Uterine smooth muscle cell (primary cell): ENCODE results near the gene ZFYVE28. TPM values are rescaled to one million over a fixed set of nuclear protein-coding genes. Genes with fewer than 3 reads are reported as not detected.

ENCODE experiments used
- total RNA-seq: library from RNA; depleted of rRNA; stranded (reverse); fragments of >200 nt; gene quantifications from 2 replicates; pipeline ENCODE4 v1.2.3, GENCODE V29; 2014

The ZFYVE28 gene
- total RNA-seq, result 4.9 and 5.0 TPM in 2 replicates

GRCh38 chr4:2417765-2418649 lies at the start of gene ZFYVE28:
TSS of gene ZFYVE28 (minus strand) at chr4:2418645. CDS start at chr4:2418323, 322 bp downstream.

DNA sequence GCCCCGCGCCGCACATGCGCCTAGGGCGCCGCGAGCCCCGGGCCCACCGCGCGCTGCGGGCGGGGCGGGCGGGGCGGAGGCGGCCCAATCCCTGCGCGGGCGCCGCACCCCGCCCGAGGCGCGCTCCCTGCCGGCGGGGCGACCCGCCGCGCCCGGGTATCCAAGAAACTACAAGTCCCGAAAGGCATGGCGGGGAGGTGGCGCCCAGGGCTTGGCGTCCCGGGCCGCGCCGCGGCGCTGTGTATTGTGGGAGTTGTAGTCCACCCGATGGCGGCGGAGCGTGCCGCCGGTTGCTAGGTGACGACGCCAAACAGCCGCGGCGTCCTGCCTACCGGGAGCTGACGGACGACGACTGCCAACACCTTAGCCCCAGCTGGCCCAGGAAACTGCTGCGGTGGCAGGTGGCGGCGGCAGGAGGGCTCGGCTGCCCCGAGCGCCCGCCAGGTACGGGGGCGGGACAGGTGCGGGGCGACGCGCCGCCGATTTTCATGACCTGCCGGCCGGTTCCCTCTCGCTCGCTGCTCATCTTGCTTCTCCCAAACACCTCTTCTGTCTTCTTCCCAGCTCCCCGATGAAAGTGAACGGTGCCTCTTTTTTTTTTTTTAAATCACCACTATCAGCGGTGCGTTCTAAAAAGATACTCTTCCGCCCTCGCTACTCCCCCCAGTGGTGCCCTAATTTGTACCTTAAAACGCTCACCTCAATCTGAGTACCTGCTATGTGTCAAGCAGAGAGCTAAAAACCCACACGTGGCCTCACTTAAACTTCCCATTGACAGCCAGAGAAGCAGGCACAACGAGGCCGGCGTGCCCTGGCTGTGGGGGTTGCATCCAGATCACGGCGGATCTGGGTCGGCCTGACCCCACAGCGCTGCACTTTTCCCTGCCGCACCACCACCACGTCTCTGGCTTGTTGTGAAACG lies 466 bp upstream of the ZFYVE28 start, which contains the start of gene CFAP99:
Gene CFAP99, plus strand, starts transcription at position 306 of the 922 bp plus-strand sequence.

GRCh38 chr4:2261853-2262144 lies 156.6 kb downstream of the ZFYVE28 start, which contains the start of gene MXD4:
TSS of gene MXD4 (minus strand) at chr4:2262109. CDS start at chr4:2261980, 129 bp downstream.

GRCh38 chr4:2241410-2242353 lies 176.8 kb downstream of the ZFYVE28 start, which contains the start of the genes HAUS3 and POLN:
TSS of gene HAUS3 (minus strand) at chr4:2242121. CDS start at chr4:2240946, 1,175 bp downstream.
TSS of gene POLN (minus strand) at chr4:2242121. CDS start at chr4:2229231, 12,890 bp downstream.

Other genes with a start within 250 kb of the ZFYVE28 start
- 10.2 and 17.7 TPM in 2 replicates for gene HAUS3, start 176.5 kb downstream of the ZFYVE28 start, total RNA-seq
- gene POLN, start 176.5 kb downstream of the ZFYVE28 start, total RNA-seq, result 1.4 and 2.9 TPM in 2 replicates
- gene MXD4, start 156.5 kb downstream of the ZFYVE28 start, total RNA-seq, result 17.0 and 32.1 TPM in 2 replicates
- gene CFAP99, start 310 bp upstream of the ZFYVE28 start, total RNA-seq, result not detected in 2 replicates
- gene RNF4, start 50.5 kb upstream of the ZFYVE28 start, total RNA-seq, result 58.6 and 59.2 TPM in 2 replicates
- 12.6 and 14.1 TPM in 2 replicates for gene FAM193A, start 118.0 kb upstream of the ZFYVE28 start, total RNA-seq